GM12875 (cell line): ENCODE measurements around the gene IP6K1.
A peak's percentile ranks its signal among the peaks of the same experiment; 100 is the strongest.
"Not testable (repeated sequence)": the region's sequence is repeated elsewhere in the genome, so short reads cannot be mapped to it uniquely, and the experiment has no call there.

Experiments used
- H3K4me3 ChIP-seq: one replicate; pipeline ENCODE4 v1.5.1; 2011; ENCODE audit warnings: low read depth, low read length, control low read depth
- CTCF ChIP-seq: IDR thresholded peaks from 2 replicates; pipeline ENCODE4 v1.5.1; 2011; ENCODE audit warnings: low read depth, mild to moderate bottlenecking, control low read depth, inconsistent platforms, low read length, moderate library complexity, borderline replicate concordance; ENCODE audit not compliant: insufficient read depth

The IP6K1 gene

GRCh38 chr3:49699281-49699979 is 86.9 kb downstream of the IP6K1 start:
- TF ChIP-seq CTCF, result no peak
- no peak overlapping the region for H3K4me3 ChIP-seq

GRCh38 chr3:49695350-49696015 is 90.9 kb downstream of the IP6K1 start:
- H3K4me3 ChIP-seq, result not testable (repeated sequence)

GRCh38 chr3:49694409-49695070 is 91.8 kb downstream of the IP6K1 start:
- H3K4me3 ChIP-seq, result not testable (repeated sequence)

- H3K4me3 ChIP-seq, result not testable (repeated sequence)
Measured at GRCh38 chr3:49691481-49691880, 94.9 kb downstream of the IP6K1 start.

GRCh38 chr3:49690856-49691255 is 95.5 kb downstream of the IP6K1 start:
- not testable (repeated sequence) for H3K4me3 ChIP-seq

- peak overlapping the region; percentile 71 for H3K4me3 ChIP-seq
Measured at GRCh38 chr3:49689908-49690624, 96.3 kb downstream of the IP6K1 start.

GRCh38 chr3:49689046-49689907 is 97.1 kb downstream of the IP6K1 start, which contains the start of the genes MST1 and RNF123:
Gene MST1, minus strand, starts transcription at chr3:49689474. Its CDS starts 783 bp downstream, at chr3:49688691.
Gene RNF123, plus strand, starts transcription at chr3:49689557. Its CDS starts 1,609 bp downstream, at chr3:49691166.
- TF ChIP-seq CTCF, result peak; percentile 52
- H3K4me3 ChIP-seq, result peak within 1 kb of the TSS; percentile 71

- peak overlapping the region; percentile 71 for H3K4me3 ChIP-seq
Measured at GRCh38 chr3:49688338-49689045, 97.8 kb downstream of the IP6K1 start.

- not testable (repeated sequence) for H3K4me3 ChIP-seq
Measured at GRCh38 chr3:49687424-49687795, 98.9 kb downstream of the IP6K1 start.

- H3K4me3 ChIP-seq, result not testable (repeated sequence)
Measured at GRCh38 chr3:49686769-49687423, 99.4 kb downstream of the IP6K1 start.

GRCh38 chr3:49686346-49686745 is 100.0 kb downstream of the IP6K1 start:
- not testable (repeated sequence) for H3K4me3 ChIP-seq

- H3K4me3 ChIP-seq, result not testable (repeated sequence)
Measured at GRCh38 chr3:49685846-49686245, 100.5 kb downstream of the IP6K1 start.

- H3K4me3 ChIP-seq, result not testable (repeated sequence)
Measured at GRCh38 chr3:49685103-49685502, 101.2 kb downstream of the IP6K1 start.

GRCh38 chr3:49684453-49684852 is 101.9 kb downstream of the IP6K1 start:
- H3K4me3 ChIP-seq, result not testable (repeated sequence)
